PC-3 (cell line): ENCODE data around the gene CDC42SE2.

Experiments used
- CTCF ChIP-seq: fragments of 300-600 bp; sonication (generic); conservative IDR thresholded peaks from 2 replicates; pipeline ENCODE4 v1.5.1; 2017; ENCODE audit warnings: antibody characterized with exemption, low read depth, mild to moderate bottlenecking, low read length
- EZH2 ChIP-seq: fragments of 300-600 bp; sonication (generic); IDR thresholded peaks from one replicate; pipeline ENCODE4 v1.6.1; 2017; ENCODE audit warnings: antibody characterized with exemption, mild to moderate bottlenecking, low read length; ENCODE audit not compliant: unreplicated experiment

DNA sequence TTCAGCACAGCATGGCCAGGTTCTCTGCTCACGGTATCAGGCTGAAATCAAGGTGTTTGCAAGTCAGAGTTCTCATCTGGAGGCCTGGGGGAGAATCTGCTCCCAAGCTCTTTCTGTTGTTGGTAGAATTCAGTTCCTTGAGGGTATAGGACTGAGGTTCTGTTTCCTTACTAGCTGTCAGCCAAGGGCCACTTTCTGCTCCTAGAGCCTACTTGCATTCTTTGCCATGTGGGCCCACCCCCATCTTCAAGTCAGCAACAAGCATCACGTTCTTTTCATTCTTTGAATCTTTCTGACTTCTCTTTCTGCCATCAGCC is 7.4 kb upstream of the CDC42SE2 start:
- TF ChIP-seq CTCF: no peak
- TF ChIP-seq EZH2: no peak
